G401.6 (cell line): ENCODE results near the gene FICD.
"Not testable (repeated sequence)": the region's sequence is repeated elsewhere in the genome, so short reads cannot be mapped to it uniquely, and the experiment has no call there.

Experiments
- FAIRE-seq: peaks from 2 replicates; lab custom pipeline; 2012; peaks lifted over from hg19 to GRCh38; lab: Jason Lieb, UNC

The FICD gene

GRCh38 chr12:108514973-108515814 is at the start of gene FICD:
Gene FICD, plus strand, starts transcription at chr12:108515277. Its CDS starts 1,696 bp downstream, at chr12:108516973.
- FAIRE-seq = peak; percentile 98

GRCh38 chr12:108465417-108465816 is 49.7 kb upstream of the FICD start:
- no peak for FAIRE-seq

- FAIRE-seq = no peak
Observed at GRCh38 chr12:108468196-108468968, 46.7 kb upstream of the FICD start.

GRCh38 chr12:108473400-108474055 is 41.5 kb upstream of the FICD start:
- no peak for FAIRE-seq

- FAIRE-seq = no peak
Observed at GRCh38 chr12:108475396-108475795, 39.7 kb upstream of the FICD start.

GRCh38 chr12:108477055-108477880 is 37.8 kb upstream of the FICD start:
- FAIRE-seq = no peak

GRCh38 chr12:108477881-108478259 is 37.2 kb upstream of the FICD start:
- FAIRE-seq = no peak

GRCh38 chr12:108478611-108479206 is 36.4 kb upstream of the FICD start:
- no peak for FAIRE-seq

GRCh38 chr12:108479364-108480070 is 35.6 kb upstream of the FICD start:
- no peak for FAIRE-seq

- FAIRE-seq = no peak
Observed at GRCh38 chr12:108482717-108483212, 32.3 kb upstream of the FICD start.

- FAIRE-seq = no peak
Observed at GRCh38 chr12:108483213-108484059, 31.6 kb upstream of the FICD start.

GRCh38 chr12:108484431-108484830 is 30.6 kb upstream of the FICD start:
- FAIRE-seq = no peak

GRCh38 chr12:108484845-108485244 is 30.2 kb upstream of the FICD start:
- FAIRE-seq = no peak

GRCh38 chr12:108485371-108485770 is 29.7 kb upstream of the FICD start:
- FAIRE-seq = not testable (repeated sequence)

GRCh38 chr12:108487029-108487428 is 28.0 kb upstream of the FICD start:
- not testable (repeated sequence) for FAIRE-seq

- no peak for FAIRE-seq
Observed at GRCh38 chr12:108491256-108491655, 23.8 kb upstream of the FICD start.

- no peak for FAIRE-seq
Observed at GRCh38 chr12:108495054-108495453, 20.0 kb upstream of the FICD start.

- no peak for FAIRE-seq
Observed at GRCh38 chr12:108495823-108496579, 19.1 kb upstream of the FICD start.

- no peak for FAIRE-seq
Observed at GRCh38 chr12:108498136-108498535, 16.9 kb upstream of the FICD start.
